GM19324 (cell line): ENCODE results near the gene GFOD2.
"Not testable (repeated sequence)": the region's sequence is repeated elsewhere in the genome, so short reads cannot be mapped to it uniquely, and the experiment has no call there.

ENCODE experiments used
- ATAC-seq: cut with Tn5 transposase; IDR thresholded peaks from one replicate; pipeline ENCODE4 v1.9.1; 2021; ENCODE audit warnings: mild to moderate bottlenecking, moderate library complexity; ENCODE audit not compliant: unreplicated experiment, low FRiP score

Gene GFOD2

DNA sequence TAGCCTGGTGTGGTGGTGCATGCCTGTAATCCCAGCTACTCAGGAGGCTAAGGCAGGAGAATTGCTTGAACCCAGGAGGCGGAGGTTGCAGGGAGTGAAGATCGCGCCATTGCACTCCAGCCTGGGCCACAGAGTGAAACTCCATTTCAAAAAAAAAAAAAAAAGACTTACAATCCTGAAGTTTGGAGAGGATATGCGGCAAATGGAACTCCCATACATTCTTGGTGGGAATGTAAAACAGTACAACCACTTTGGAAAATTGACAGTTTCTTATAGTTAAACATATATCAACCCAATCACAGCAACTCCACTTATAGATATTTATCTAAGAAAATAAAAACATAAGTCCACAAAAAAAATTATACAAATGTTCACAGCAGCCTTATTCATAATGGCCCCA, 11.9 kb downstream of the GFOD2 start:
- ATAC-seq: no peak

DNA sequence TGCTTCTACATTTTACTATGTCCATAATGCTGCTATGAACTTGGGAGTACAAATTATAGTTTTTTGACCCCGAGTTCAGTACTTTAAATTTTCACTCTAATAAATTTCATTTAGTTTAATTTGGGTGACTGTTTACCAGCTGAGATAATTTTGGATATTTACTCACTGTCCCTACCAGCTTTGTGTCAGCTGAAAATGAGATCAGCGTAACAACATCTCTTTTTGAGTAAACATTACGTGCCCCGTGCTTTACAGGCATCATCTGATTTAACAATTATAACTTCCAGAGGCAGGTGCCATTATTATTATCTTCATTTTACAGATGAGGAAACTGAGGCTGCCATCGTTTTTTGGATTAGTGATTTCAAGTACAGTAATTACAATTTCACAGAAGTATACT, 15.0 kb downstream of the GFOD2 start:
- ATAC-seq: no peak

DNA sequence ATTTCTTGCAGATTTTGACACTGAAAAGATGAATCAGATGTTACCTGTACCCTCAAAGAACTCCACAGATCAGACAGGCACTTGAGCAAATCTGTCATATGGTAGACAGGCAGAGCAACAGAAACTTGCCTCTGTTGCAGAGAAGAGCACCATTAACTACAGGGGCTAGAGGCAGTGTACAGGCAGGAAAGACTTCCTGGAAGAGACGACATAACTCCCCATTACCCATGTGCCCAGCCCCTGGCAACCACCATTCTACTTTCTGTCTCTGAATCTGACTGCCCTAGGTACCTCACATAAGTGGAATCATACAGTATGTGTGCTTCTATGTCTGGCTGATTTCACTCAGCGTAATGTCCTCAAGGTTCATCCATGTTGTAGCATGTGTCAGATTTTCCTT, 15.5 kb downstream of the GFOD2 start:
- no peak for ATAC-seq

DNA sequence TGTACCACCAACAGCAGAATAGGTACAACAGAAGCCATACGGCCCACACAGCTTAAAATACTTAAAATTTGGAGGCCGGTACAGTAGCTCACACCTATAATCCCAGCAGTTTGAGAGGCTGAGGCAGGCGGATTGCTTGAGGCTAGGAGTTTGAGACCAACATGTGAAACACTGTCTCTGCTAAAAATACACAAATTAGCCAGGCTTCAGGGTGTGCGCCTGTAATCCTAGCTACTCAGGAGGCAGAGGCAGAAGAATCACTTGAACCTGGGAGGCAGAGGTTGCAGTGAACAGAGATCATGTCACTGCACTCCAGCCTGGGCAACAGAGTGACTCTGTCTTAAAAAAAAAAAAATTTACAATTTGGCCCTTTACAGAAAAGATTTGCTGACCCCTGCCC, 17.0 kb downstream of the GFOD2 start:
- ATAC-seq: no peak

DNA sequence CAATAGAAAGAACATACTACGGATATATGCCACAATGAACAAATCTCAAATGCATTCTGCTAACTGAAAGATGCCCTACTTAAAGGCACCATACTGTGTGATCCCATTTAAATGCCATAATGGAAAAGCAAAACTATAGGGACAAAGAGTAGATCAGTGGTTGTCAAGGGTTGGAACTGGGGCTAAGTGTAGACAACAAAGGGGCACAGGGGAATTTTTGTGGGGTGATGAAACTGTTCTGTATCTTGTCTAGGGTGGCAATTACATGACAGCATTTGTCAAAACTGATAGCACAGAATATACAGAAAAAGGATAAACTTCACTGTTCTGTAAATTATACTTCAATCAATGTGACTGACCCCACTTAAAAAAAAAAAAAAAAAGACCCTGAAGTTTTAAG, 17.7 kb downstream of the GFOD2 start:
- no peak for ATAC-seq

DNA sequence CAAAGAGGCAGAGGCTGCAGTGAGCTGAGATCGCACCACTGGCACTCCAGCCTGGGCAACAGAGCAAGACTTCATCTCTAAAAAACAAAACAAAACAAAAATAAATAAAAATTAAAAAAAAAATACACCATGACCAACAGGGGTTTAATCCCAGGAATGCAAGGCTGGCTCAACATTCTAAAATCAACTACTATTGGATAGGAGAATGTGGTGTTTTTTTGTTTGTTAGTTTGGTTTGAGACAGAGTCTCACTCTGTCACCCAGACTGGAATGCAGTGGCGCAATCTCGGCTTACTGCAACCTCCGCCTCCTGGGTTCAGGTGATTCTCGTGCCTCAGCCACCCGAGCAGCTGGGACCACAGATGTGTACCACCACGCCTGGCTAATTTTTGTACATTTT, 19.9 kb downstream of the GFOD2 start:
- ATAC-seq: no peak

DNA sequence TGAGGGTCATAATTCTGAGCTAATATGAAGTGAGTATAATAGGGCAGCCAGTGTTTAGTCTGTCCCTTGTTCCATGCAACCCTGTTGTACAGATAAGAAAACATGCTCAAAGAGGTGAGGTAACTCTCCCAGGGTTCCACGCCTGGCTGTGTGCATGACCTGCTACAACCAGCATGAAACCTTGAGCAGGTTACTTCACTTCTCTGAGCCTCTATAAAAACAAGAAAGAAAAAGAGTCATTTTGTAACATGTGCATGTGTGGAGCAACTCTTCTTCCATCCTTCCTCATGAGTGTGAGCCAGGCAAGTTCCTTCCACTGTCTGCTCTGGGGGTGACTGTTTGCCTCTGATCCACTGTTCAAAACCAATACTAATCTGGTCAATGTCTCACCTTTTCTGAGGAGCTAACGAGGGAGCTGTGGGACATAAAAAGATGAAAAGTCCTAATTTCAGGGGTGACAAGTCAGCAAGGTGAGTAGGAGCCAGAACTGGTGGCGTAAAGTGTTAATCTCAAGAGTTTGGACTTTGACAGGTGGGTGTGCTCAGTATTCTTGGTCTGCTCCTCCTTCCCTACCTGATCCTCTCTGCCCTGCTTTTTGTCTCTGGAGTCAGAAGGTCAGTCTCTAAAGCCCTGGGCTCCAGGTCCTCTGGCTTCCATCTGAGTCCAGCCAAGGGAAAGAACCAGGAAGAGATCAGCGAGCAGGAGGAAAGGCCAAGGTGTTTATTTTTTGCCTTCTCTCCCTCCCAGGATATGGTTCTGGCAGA, 21.5 kb downstream of the GFOD2 start:
- no peak for ATAC-seq

DNA sequence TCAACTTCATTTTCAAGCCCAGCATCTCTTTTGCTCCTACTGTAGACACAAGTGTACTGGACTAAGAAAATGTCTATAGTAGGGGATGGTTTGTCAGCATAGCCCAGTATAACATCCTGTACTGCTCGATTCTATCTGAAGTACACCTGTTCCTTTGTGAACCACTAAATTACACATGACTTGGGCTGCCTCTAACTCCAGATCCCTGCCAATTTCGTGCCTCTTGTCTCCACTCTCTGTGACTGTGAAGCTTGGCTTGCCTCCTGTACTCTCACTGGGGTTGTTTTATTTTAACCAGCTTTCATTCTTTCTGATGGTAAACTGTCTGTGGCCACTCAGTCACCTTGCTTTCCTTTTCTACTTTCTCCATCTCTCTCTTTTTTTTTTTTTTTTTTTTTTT, 24.5 kb downstream of the GFOD2 start:
- ATAC-seq: no peak

DNA sequence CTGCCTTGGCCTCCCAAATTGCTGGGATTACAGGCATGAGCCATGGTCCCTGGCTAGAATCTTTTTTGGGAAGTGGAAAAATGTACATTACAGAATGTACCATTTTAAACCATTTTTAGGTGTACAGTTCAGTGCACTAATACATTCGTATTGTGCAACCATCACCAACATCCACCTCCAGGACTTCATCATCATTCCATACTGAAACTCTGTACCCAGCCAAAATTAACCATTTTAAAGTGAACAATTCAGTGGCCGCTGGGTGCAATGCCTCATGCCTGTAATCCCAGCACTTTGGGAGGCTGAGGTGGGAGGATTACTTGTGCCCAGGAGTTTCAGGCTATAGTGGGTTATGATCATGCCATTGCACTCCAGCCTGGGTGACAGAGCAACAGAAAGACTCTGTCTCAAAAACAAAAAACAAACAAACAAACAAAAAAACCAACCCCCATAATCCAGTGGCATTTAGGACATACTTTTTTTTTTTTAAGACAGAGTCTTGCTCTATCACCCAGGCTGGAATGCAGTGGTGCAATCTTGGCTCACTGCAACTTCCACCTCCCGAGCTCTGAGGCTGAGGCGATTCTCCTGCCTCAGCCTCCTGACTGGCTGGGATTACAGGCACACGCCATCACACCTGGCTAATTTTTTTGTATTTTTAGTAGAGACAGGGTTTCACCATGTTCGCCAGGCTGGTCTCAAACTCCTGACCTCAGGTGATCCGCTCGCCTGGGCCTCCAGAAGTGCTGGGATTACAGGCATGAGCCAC, 25.4 kb downstream of the GFOD2 start:
- not testable (repeated sequence) for ATAC-seq

DNA sequence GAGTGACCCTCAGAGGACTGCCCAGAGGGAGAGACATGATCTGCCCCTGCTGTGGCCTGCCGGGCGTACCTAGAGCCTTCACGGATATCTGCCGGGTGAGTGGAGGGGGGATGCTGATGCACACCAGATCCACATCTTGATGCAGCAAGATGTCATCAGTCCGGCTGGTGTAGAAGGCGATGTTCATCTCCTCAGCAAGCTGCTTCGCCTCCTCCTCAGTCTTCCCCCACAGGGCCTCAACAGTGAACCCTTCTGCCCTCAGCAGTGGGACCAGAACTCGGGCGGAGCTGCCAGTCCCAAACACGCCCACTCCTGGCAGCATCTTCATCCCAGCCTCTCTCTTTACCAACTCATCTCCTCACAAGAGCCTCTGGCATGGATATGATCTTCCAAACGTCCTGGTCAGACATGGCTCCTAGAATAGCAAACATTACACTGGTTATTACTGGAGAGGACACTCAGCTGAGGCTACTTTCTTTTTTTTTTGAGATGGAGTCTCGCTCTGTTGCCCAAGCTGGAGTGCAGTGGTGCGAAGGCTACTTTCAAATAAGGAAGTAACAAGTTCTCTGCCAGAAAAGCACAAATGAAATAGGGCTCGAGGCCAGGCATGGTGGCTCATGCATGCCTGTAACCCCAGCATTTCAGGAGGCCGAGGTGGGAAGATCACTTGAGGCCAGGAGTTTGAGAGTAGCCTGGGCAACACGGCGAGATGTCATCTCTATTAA, 33.6 kb downstream of the GFOD2 start:
- no peak for ATAC-seq

DNA sequence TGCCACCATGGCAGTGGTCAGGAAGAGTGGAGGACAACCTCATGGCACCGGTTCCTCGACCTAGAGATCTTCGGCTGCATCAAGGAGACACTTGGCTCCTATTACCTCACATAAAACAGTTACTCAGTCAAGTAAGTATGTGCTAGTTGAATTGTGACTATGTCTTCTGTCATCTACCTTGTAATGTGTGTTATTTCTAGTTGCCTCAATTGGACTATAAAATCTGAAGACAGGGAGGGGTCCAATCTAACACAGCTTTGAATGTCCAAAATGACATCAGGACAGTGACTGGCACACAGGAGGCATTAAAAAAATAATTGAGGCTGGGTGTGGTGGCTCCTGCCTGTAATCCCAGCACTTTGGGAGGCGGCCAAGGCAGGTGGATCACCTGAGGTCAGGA, 35.3 kb downstream of the GFOD2 start:
- no peak for ATAC-seq

DNA sequence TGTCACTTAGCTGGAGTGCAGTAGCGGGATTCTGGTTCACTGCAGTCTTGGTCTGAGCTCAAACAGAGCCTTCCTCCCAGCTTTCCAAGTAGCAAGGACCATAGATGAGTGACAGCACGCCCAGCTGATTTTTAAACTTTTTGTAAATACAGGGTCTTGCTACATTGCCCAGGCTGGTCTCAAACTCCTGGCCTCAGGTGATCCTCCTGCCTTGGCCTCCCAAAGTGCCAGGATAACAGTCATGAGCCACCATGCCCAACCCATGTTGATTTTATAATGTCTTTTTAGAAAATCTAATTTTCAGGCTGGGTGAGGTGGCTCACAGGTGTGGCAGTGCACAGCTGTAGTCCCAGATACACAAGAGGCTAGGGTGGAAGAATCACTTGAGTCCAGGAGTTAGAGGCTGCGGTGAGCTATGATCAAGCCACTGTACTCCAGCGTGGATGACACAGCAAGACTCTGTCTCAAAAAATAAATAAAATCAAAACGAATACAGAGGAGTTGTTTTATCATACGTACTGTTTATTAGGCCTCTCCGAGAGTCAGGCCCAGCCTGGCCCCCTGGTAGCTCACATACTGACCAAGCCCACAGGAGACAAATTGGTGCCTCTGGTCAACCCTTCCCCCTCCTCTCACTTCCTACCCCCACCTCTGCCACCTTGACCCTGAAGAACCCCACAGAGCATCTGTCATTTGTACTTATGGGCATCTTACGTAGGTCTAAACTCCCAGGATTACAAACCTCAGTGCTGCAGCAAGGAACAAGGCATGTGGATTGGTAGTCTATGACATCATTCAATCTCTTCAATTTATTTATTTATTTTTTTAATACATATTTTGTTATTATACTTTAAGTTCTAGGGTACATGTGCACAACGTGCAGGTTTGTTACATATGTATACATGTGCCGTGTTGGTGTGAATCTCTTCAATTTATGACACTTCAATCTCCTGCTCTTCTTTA, 38.9 kb downstream of the GFOD2 start:
- no peak for ATAC-seq

DNA sequence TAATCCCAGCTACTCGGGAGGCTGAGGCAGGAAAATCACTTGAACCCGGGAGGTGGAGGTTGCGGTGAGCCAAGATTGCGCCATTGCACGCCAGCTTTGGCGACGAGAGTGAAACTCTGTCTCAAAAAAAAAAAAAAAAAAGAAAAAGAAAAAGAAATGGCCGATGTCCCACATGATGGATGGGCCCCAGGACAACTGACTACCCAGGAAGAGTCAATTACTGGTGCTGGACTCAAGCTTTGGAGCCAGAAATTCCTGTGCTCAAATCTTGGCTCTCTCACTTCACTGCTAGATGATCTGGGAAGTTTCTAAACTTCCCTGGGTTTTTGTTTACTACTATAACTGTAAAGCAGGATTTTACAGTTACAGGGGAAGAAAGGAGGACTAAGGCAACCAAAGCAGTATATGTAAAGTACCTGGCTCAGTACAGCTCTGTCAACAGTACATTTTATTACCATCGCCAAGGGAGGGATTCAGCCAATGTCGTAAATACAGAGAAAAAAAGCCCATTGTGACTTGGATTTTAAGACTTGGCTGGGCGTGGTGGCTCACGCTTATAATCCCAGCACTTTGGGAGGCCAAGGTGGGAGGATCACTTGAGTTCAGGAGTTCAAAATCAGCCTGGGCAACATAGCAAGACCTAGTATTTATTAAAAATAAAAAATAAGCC, 40.6 kb downstream of the GFOD2 start:
- no peak for ATAC-seq

DNA sequence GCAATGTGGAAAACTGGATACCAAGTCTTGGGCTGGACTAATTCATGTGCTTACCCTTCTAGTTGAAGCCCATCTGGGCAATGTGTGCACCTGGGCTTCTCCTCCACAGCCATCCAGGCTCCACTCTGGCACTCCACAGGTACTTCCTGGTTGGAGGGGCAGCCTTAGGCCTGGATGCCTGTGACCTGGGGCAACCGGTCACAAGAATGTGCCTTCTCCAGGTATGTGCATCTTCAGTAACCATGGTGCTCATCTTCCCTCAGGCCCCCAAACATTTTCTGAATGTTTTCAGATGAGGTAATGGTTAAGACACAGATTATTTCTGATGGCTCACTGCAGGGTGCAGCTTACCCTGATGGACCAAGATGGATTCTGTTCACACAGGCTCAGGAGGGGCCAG, 41.4 kb downstream of the GFOD2 start:
- no peak for ATAC-seq

DNA sequence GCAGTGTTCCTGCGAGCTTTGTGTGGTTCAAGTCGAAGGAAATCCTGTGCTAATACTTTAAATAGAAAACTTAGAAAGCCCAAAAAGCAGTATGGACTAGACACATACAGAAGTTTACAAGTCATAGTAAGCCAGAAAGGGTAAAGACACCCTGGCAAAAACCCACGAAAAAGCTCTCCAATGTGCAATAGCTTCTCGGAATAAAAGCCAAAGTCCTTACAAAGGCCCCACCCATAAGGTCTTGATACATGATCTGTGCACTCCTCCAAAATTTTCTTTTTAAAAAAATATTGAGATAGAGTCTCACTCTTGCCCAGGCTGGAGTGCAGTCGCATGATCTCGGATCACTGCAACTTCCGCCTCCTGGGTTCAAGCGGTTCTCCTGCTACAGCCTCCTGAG, 42.2 kb downstream of the GFOD2 start:
- no peak for ATAC-seq

DNA sequence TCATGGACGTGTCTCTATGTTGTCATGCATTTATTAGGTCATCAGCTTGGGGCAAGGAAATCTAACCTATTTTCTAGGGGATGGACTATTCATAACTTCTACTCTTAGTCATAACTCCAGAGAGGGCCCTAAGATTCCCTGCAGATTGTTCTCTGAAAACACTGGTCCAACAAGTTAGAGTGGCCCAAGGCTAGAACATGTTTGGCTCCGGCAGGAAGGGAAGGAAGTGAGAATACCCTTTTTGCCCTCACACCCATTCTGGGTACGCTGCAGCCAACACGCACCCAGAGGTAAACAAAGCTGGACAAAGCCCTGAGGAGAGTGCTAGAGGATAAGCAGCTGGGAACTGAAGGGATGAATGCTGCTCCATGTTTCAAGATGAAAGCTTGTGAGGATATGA, 42.6 kb downstream of the GFOD2 start:
- no peak for ATAC-seq

DNA sequence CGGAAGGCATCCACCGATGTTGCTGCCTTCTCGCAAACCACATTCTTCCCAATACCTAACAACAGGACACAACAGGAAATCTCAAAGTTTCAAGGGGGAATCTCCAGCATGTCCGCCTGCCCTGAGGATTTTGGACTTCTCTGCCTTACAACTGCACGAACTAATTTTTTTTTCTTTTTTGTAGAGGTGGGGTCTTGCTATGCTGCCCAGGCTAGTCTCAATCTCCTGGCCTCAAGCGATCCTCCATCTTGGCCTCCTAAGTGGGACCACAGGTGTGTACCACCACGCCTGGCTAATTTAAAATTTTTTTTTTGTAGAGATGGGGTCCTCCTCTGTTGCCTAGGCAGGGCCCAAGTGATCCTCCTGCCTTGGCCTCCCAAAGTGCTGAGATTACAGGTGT, 43.1 kb downstream of the GFOD2 start:
- ATAC-seq: no peak

DNA sequence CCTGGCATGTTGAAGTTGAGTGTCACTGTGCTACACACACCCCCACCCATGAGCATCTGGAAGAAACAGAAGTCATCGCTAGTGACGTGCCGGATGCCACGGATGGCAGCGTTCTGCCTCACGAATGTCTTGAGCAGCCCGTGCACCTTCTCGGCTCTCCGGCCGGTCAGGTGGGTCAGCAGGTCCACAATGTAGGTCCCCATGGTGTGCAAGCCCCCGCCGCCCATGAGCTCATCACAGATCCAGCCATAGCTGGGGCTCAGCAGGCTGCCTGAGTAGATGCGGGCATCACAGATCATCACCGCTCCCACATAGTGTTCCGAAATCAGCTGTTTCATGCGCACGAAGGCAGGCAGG, 43.6 kb downstream of the GFOD2 start:
- no peak for ATAC-seq

DNA sequence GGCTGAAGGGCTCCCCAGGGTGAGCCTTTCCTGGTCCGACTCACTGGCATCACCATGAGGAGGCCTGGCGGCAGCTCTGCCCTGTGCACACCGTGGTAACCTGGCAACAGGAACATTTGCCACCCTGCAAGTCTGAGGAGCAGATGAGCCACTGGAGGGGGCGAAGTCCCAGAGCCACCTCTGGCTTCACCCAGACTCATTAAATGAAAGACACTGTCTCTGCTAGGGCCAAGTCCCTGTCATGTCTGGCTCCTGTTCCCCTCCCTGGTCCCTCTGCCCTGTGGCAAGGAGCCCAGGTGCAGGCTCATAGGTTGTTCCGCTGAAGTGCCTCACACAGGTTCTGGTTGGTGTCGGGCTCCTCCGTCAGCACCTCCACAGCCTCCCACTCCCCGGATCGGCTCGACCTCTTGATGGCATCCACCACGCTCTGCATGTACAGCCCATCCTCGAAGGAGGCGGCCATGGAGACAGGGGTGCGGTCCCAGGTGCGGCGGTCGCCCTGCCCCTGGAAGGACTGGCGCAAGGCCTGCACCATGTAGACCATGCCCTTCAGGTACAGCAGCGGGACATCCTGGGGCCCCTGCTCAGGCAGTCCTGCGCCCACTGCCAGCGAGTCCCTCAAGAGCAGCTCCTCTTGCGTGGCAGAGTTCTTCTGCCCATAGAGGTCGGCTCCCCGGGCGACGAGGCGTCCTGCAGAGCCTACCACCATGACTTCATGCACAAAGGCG, 44.1 kb downstream of the GFOD2 start:
- ATAC-seq: no peak
